CD4-positive, CD25-positive, alpha-beta regulatory T cell (primary cell): ENCODE results near the gene APOL1. TPM values are rescaled to one million over a fixed set of nuclear protein-coding genes. Genes with fewer than 3 reads are reported as not detected.
A peak's percentile ranks its signal among the peaks of the same experiment; 100 is the strongest.
"Not testable (repeated sequence)": the region's sequence is repeated elsewhere in the genome, so short reads cannot be mapped to it uniquely, and the experiment has no call there.

Source experiments
- ATAC-seq, 2 donors: fragments of 150-1000 bp; cut with Tn5 transposase; one replicate each; pipeline ENCODE4 v1.10.0; 2021; ENCODE audit warnings: low read depth in 2 of 2, moderate number of reproducible peaks in 2 of 2, moderate library complexity in 1 of 2
- DNase-seq, 3 donors: peaks; one replicate each; pipeline versions ENCODE4 v3.0.0 to v3.0.0-alpha.2; 2012 to 2022; ENCODE audit warnings: mixed read lengths in 1 of 3
- H3K27ac ChIP-seq: one replicate; pipeline ENCODE4 v1.7.0; 2013; ENCODE audit warnings: mild to moderate bottlenecking, low read length; ENCODE audit not compliant: insufficient read depth, poor library complexity, severe bottlenecking
- H3K27me3 ChIP-seq: one replicate; pipeline ENCODE4 v1.7.0; 2013; ENCODE audit warnings: low read length; ENCODE audit not compliant: control insufficient read depth, insufficient read depth
- H3K36me3 ChIP-seq: one replicate; pipeline ENCODE4 v1.7.0; 2013; ENCODE audit warnings: mild to moderate bottlenecking, low read length, moderate library complexity; ENCODE audit not compliant: control insufficient read depth, insufficient read depth
- H3K4me1 ChIP-seq: 2 replicates; pipeline ENCODE4 v1.7.0; 2013; ENCODE audit warnings: mild to moderate bottlenecking, low read length; ENCODE audit not compliant: insufficient read depth, control insufficient read depth, poor library complexity, severe bottlenecking
- H3K4me3 ChIP-seq: one replicate; pipeline ENCODE4 v1.7.0; 2013; ENCODE audit warnings: low read depth, mild to moderate bottlenecking, low read length, moderate library complexity
- H3K9me3 ChIP-seq, 2 experiments: 1 replicate in 1 of 2; 2 replicates in 1 of 2; pipeline ENCODE4 v1.7.0; 2013; ENCODE audit warnings: low read length in 2 of 2, mild to moderate bottlenecking in 1 of 2, moderate library complexity in 1 of 2; ENCODE audit not compliant: control insufficient read depth in 2 of 2
- H3K27ac Mint-ChIP-seq, 3 donors: one replicate each; pipeline ENCODE4 v1.8.0; 2020 to 2022; ENCODE audit warnings: mild to moderate bottlenecking in 3 of 3, mixed read lengths in 3 of 3, moderate library complexity in 2 of 3
- H3K27me3 Mint-ChIP-seq: one replicate; pipeline ENCODE4 v1.8.0; 2022; ENCODE audit warnings: mild to moderate bottlenecking, mixed read lengths
- H3K36me3 Mint-ChIP-seq: one replicate; pipeline ENCODE4 v1.8.0; 2020; ENCODE audit warnings: mixed read lengths
- H3K4me1 Mint-ChIP-seq, 4 donors: one replicate each; pipeline ENCODE4 v1.8.0; 2020 to 2022; ENCODE audit warnings: mixed read lengths in 4 of 4, mild to moderate bottlenecking in 1 of 4
- H3K4me3 Mint-ChIP-seq, 4 donors: one replicate each; pipeline ENCODE4 v1.8.0; 2020 to 2022; ENCODE audit warnings: mild to moderate bottlenecking in 4 of 4, mixed read lengths in 4 of 4, moderate library complexity in 3 of 4
- H3K9me3 Mint-ChIP-seq, 7 donors: one replicate each; pipeline ENCODE4 v1.8.0; 2020 to 2022; ENCODE audit warnings: mixed read lengths in 7 of 7, mild to moderate bottlenecking in 3 of 7, moderate library complexity in 2 of 7
- polyA plus RNA-seq, 4 donors: library from polyadenylated mRNA; unstranded; fragments of 300-500 nt; fragmentation: Illumina TruSeq; gene quantifications; one replicate each; pipeline ENCODE4 v1.2.3, GENCODE V29; 2021
- total RNA-seq: library from RNA; stranded (reverse); gene quantifications from one replicate; pipeline ENCODE4 v1.2.3, GENCODE V29; 2022

The APOL1 gene
- total and polyA plus RNA-seq, 5 donors from 2014 or later, result 6.3 to 16.8 (median 7.6) TPM

- Histone ChIP-seq H3K27ac (no peak overlapping the region), H3K4me3 (no peak overlapping the region), H3K36me3 (peaks cover 48% of the 10 kb centered on the region), H3K4me1 (no peaks in the 10 kb centered on the region), H3K9me3 (no peaks in the 10 kb centered on the region), H3K27me3 (no peaks in the 10 kb centered on the region)
- Mint-ChIP-seq H3K4me1 (peaks cover 0 to 4% (median 1%) of the 10 kb centered on the region in 4 donors), H3K27me3 (no peaks in the 10 kb centered on the region), H3K4me3 (no peak overlapping the region), H3K9me3 (no peaks in the 10 kb centered on the region), H3K27ac (peak overlapping the region in 1 of 3 donors; percentile 11), H3K36me3 (peaks cover 46% of the 10 kb centered on the region)
- peak in 1 of 3 donors; percentile 26 for DNase-seq
- no peak for ATAC-seq
Observed at GRCh38 chr22:36227396-36227795, 25.5 kb upstream of the APOL1 start.

GRCh38 chr22:36227806-36228205 lies 25.1 kb upstream of the APOL1 start:
- Histone ChIP-seq H3K4me3 (no peak overlapping the region), H3K27ac (no peak overlapping the region), H3K36me3 (peaks cover 52% of the 10 kb centered on the region), H3K9me3 (no peaks in the 10 kb centered on the region), H3K4me1 (no peaks in the 10 kb centered on the region), H3K27me3 (no peaks in the 10 kb centered on the region)
- no peak for ATAC-seq
- DNase-seq, result no peak
- no peaks in the 10 kb centered on the region for H3K9me3 Mint-ChIP-seq
- H3K27me3 Mint-ChIP-seq, result no peaks in the 10 kb centered on the region
- no peak overlapping the region for H3K4me3 Mint-ChIP-seq
- peak overlapping the region in 1 of 3 donors; percentile 11 for H3K27ac Mint-ChIP-seq
- H3K4me1 Mint-ChIP-seq, result peaks cover 0 to 6% (median 1%) of the 10 kb centered on the region in 4 donors
- H3K36me3 Mint-ChIP-seq, result peaks cover 47% of the 10 kb centered on the region

- H3K4me1 ChIP-seq, DNase-seq, H3K4me1 Mint-ChIP-seq, H3K4me3 ChIP-seq, H3K27me3 ChIP-seq, H3K4me3 Mint-ChIP-seq, ATAC-seq, H3K9me3 Mint-ChIP-seq, H3K9me3 ChIP-seq, H3K27ac ChIP-seq, H3K27me3 Mint-ChIP-seq: not testable (repeated sequence)
- H3K36me3 Mint-ChIP-seq, result peaks cover 52% of the 10 kb centered on the region
- H3K27ac Mint-ChIP-seq, result peak overlapping the region in 1 of 3 donors; percentile 55
- peaks cover 58% of the 10 kb centered on the region for H3K36me3 ChIP-seq
Observed at GRCh38 chr22:36228369-36228768, 24.6 kb upstream of the APOL1 start.

GRCh38 chr22:36228944-36229343 lies 24.0 kb upstream of the APOL1 start:
- DNase-seq (no peak), ATAC-seq (no peak)
- Mint-ChIP-seq H3K27me3 (no peaks in the 10 kb centered on the region), H3K4me1 (peaks cover 0 to 14% (median 7%) of the 10 kb centered on the region in 4 donors), H3K4me3 (no peak overlapping the region), H3K36me3 (peaks cover 58% of the 10 kb centered on the region), H3K9me3 (no peaks in the 10 kb centered on the region), H3K27ac (peak overlapping the region in 2 of 3 donors; percentile 55 to 73)
- no peaks in the 10 kb centered on the region for H3K9me3 ChIP-seq
- peaks cover 63% of the 10 kb centered on the region for H3K36me3 ChIP-seq
- H3K4me3 ChIP-seq, result no peak overlapping the region
- no peaks in the 10 kb centered on the region for H3K27me3 ChIP-seq
- no peak overlapping the region for H3K27ac ChIP-seq
- H3K4me1 ChIP-seq, result no peaks in the 10 kb centered on the region

GRCh38 chr22:36229649-36230048 lies 23.3 kb upstream of the APOL1 start:
- H3K36me3 ChIP-seq, result peaks cover 70% of the 10 kb centered on the region
- H3K4me1 ChIP-seq, DNase-seq, H3K9me3 ChIP-seq, H3K4me3 Mint-ChIP-seq, H3K27ac ChIP-seq, H3K27me3 Mint-ChIP-seq, H3K27me3 ChIP-seq, H3K4me3 ChIP-seq, ATAC-seq, H3K9me3 Mint-ChIP-seq: not testable (repeated sequence)
- peaks cover 7 to 19% (median 13%) of the 10 kb centered on the region in 4 donors for H3K4me1 Mint-ChIP-seq
- peak overlapping the region in 1 of 3 donors; percentile 73 for H3K27ac Mint-ChIP-seq
- peaks cover 62% of the 10 kb centered on the region for H3K36me3 Mint-ChIP-seq

- Mint-ChIP-seq H3K27ac (peak overlapping the region in 1 of 3 donors; percentile 69), H3K4me1 (peaks cover 21 to 29% (median 25%) of the 10 kb centered on the region in 4 donors), H3K36me3 (peaks cover 73% of the 10 kb centered on the region)
- not testable (repeated sequence) for H3K4me3 Mint-ChIP-seq, ATAC-seq, DNase-seq, H3K9me3 ChIP-seq, H3K4me1 ChIP-seq, H3K4me3 ChIP-seq, H3K9me3 Mint-ChIP-seq, H3K27ac ChIP-seq, H3K27me3 ChIP-seq, H3K27me3 Mint-ChIP-seq
- H3K36me3 ChIP-seq, result peaks cover 82% of the 10 kb centered on the region
Observed at GRCh38 chr22:36231051-36231450, 21.9 kb upstream of the APOL1 start.

- H3K4me3 ChIP-seq, result no peak overlapping the region
- no peaks in the 10 kb centered on the region for H3K27me3 ChIP-seq
- H3K9me3 ChIP-seq, result no peaks in the 10 kb centered on the region
- Mint-ChIP-seq H3K4me3 (peak overlapping the region in 1 of 4 donors; percentile 71), H3K27ac (peak overlapping the region in 2 of 3 donors; percentile 32 to 59), H3K36me3 (peaks cover 69% of the 10 kb centered on the region), H3K27me3 (no peaks in the 10 kb centered on the region), H3K9me3 (peaks cover 0 to 2% (median 0%) of the 10 kb centered on the region in 7 donors), H3K4me1 (peaks cover 29 to 41% (median 36%) of the 10 kb centered on the region in 4 donors)
- no peak for DNase-seq
- H3K36me3 ChIP-seq, result peaks cover 79% of the 10 kb centered on the region
- peaks cover 20% of the 10 kb centered on the region for H3K4me1 ChIP-seq
- ATAC-seq, result no peak
- H3K27ac ChIP-seq, result no peak overlapping the region
Observed at GRCh38 chr22:36232715-36233401, 20.1 kb upstream of the APOL1 start.

GRCh38 chr22:36233796-36234195 lies 19.1 kb upstream of the APOL1 start:
- peaks cover 0 to 2% (median 0%) of the 10 kb centered on the region in 7 donors for H3K9me3 Mint-ChIP-seq
- H3K36me3 Mint-ChIP-seq, result peaks cover 68% of the 10 kb centered on the region
- H3K27ac Mint-ChIP-seq, result peak overlapping the region in 1 of 3 donors; percentile 87
- DNase-seq (no peak), ATAC-seq (no peak)
- Histone ChIP-seq H3K4me3 (no peak overlapping the region), H3K36me3 (peaks cover 71% of the 10 kb centered on the region), H3K27me3 (no peaks in the 10 kb centered on the region), H3K27ac (no peak overlapping the region), H3K4me1 (peaks cover 29% of the 10 kb centered on the region), H3K9me3 (no peaks in the 10 kb centered on the region)
- peaks cover 33 to 49% (median 42%) of the 10 kb centered on the region in 4 donors for H3K4me1 Mint-ChIP-seq
- H3K4me3 Mint-ChIP-seq, result peak overlapping the region in 1 of 4 donors; percentile 71
- H3K27me3 Mint-ChIP-seq, result no peaks in the 10 kb centered on the region
